GM21717 (cell line): ENCODE measurements around the gene PRSS2.

Experiments used
- ATAC-seq: cut with Tn5 transposase; IDR thresholded peaks from one replicate; pipeline ENCODE4 v1.9.1; 2021; ENCODE audit warnings: mild to moderate bottlenecking, moderate library complexity; ENCODE audit not compliant: unreplicated experiment

Gene PRSS2

GRCh38 chr7:142784716-142785115 lies 13.9 kb downstream of the PRSS2 start:
- no peak for ATAC-seq

DNA sequence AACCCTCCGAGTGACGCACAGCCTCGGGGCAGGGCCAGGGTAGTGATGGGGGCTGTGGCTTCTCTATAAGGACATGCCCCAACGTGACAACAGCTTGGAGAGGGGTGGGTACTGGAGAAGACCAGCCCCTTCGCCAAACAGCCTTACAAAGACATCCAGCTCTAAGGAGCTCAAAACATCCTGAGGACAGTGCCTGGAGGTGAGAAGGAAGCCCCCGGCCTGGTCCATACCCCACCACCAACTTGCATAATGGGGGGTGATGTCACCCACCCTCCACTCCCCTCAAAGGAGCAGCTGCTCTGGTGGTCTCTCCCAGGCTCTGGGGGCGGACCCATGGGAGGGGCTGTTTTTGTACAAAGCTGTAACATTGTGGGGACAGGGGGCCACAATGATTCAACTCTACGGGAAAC lies 15.1 kb downstream of the PRSS2 start:
- no peak for ATAC-seq

DNA sequence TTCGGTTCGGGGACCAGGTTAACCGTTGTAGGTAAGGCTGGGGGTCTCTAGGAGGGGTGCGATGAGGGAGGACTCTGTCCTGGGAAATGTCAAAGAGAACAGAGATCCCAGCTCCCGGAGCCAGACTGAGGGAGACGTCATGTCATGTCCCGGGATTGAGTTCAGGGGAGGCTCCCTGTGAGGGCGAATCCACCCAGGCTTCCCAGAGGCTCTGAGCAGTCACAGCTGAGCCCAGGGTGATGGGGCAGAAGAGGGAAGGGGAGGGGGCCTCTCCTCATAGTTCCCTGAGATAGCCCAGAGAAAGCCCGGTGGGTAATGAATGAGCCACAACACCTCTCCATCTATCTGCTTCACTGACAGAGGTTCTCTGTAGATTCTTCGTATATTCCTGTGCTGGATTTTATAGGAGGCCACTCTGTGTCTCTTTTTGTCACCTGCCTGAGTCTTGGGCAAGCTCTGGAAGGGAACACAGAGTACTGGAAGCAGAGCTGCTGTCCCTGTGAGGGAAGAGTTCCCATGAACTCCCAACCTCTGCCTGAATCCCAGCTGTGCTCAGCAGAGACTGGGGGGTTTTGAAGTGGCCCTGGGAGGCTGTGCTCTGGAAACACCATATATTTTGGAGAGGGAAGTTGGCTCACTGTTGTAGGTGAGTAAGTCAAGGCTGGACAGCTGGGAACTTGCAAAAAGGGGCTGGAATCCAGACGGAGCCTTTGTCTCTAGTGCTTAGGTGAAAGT lies 16.4 kb downstream of the PRSS2 start:
- no peak for ATAC-seq

GRCh38 chr7:142787783-142788182 lies 17.0 kb downstream of the PRSS2 start:
- ATAC-seq = no peak

DNA sequence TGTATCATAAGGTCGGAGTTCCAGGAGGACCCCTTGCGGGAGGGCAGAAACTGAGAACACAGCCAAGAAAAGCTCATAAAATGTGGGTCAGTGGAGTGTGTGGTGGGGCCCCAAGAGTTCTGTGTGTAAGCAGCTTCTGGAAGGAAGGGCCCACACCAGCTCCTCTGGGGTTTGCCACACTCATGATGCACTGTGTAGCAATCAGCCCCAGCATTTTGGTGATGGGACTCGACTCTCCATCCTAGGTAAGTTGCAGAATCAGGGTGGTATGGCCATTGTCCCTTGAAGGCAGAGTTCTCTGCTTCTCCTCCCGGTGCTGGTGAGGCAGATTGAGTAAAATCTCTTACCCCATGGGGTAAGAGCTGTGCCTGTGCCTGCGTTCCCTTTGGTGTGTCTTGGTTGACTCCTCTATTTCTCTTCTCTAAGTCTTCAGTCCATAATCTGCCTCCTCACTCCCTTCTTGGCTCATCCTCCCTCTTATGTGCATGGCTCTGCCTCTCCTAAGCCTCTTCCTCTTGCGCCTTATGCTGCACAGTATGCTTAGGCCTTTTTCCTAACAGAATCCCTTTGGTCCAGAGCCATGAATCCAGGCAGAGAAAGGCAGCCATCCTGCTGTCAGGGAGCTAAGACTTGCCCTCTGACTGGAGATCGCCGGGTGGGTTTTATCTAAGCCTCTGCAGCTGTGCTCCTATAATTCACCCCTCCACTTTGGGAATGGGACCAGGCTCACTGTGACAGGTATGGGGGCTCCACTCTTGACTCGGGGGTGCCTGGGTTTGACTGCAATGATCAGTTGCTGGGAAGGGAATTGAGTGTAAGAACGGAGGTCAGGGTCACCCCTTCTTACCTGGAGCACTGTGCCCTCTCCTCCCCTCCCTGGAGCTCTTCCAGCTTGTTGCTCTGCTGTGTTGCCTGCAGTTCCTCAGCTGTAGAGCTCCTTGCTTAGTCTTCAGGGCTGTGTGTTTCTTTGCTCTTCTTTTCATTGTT lies 17.8 kb downstream of the PRSS2 start:
- no peak for ATAC-seq

DNA sequence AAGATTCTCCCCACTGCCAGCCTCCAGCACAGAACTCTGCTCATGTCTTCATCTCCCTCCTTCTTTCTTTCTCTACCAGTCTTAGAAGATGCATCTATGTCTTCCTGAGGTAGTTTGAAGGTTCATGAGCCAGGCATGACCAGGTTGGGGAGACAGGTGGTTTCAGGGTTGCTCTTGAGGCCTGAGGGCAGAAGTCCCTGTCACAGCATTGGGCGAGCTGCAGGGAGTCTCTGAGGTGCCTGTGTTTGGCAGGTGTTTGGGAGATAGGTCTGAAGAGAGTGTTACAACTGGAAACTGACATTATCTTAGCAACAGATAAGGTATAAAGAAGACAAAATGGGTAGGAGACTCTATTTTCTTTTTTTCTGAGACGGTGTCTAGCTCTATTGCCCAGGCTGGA lies 18.7 kb downstream of the PRSS2 start:
- ATAC-seq = no peak

- no peak for ATAC-seq
Measured at GRCh38 chr7:142790056-142790455, 19.3 kb downstream of the PRSS2 start.

GRCh38 chr7:142790555-142790954 lies 19.8 kb downstream of the PRSS2 start:
- ATAC-seq = no peak

DNA sequence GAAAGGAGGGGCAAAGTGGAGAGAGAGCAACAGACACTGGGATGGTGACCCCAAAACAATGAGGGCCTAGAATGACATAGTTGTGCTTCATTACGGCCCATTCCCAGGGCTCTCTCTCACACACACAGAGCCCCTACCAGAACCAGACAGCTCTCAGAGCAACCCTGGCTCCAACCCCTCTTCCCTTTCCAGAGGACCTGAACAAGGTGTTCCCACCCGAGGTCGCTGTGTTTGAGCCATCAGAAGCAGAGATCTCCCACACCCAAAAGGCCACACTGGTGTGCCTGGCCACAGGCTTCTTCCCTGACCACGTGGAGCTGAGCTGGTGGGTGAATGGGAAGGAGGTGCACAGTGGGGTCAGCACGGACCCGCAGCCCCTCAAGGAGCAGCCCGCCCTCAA lies 20.7 kb downstream of the PRSS2 start:
- no peak for ATAC-seq

DNA sequence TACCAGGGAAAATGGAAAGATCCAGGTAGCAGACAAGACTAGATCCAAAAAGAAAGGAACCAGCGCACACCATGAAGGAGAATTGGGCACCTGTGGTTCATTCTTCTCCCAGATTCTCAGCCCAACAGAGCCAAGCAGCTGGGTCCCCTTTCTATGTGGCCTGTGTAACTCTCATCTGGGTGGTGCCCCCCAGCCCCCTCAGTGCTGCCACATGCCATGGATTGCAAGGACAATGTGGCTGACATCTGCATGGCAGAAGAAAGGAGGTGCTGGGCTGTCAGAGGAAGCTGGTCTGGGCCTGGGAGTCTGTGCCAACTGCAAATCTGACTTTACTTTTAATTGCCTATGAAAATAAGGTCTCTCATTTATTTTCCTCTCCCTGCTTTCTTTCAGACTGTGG lies 21.4 kb downstream of the PRSS2 start:
- ATAC-seq = no peak

- no peak for ATAC-seq
Measured at GRCh38 chr7:142792593-142792992, 21.8 kb downstream of the PRSS2 start.

DNA sequence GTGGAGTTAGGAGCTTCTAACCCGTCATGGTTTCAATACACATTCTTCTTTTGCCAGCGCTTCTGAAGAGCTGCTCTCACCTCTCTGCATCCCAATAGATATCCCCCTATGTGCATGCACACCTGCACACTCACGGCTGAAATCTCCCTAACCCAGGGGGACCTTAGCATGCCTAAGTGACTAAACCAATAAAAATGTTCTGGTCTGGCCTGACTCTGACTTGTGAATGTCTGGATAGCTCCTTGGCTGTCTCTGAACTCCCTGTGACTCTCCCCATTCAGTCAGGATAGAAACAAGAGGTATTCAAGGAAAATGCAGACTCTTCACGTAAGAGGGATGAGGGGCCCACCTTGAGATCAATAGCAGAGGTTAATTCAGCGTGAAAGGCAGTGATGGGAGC lies 22.4 kb downstream of the PRSS2 start:
- no peak for ATAC-seq

DNA sequence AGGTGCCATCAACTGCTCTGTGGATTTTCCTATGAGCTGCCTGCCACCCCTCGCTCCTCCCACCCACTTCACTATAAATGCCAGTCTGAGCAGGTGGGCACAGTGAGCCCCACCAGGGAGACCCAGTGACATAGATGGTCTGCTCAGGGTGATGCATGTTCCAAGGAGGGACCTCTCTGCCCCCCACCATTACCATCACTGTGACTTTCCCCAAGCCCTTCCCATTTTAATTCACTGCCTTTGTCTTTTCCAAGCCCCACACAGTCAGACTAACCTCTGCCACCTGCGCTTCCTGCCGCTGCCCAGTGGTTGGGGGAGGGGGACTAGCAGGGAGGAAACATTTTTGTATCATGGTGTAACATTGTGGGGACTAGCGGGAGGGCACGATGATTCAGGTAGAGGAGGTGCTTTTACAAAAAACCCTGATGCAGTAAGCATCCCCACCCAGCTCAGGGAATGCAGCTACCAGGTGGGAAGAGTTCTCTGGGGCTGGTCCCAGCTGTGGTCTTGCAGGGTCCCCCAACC lies 24.6 kb downstream of the PRSS2 start:
- no peak for ATAC-seq

DNA sequence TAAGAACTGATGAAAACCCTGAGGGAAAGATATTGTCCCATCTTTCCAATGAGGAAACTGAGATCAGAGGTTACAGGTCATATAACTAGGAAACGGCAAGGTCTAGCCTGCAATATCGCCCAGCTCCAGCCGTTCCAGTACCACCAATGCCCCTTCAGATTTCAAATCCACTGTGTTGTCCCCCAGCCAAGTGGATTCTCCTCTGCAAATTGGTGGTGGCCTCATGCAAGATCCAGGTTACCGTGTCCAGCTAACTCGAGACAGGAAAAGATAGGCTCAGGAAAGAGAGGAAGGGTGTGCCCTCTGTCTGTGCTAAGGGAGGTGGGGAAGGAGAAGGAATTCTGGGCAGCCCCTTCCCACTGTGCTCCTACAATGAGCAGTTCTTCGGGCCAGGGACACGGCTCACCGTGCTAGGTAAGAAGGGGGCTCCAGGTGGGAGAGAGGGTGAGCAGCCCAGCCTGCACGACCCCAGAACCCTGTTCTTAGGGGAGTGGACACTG lies 25.3 kb downstream of the PRSS2 start:
- ATAC-seq = no peak

DNA sequence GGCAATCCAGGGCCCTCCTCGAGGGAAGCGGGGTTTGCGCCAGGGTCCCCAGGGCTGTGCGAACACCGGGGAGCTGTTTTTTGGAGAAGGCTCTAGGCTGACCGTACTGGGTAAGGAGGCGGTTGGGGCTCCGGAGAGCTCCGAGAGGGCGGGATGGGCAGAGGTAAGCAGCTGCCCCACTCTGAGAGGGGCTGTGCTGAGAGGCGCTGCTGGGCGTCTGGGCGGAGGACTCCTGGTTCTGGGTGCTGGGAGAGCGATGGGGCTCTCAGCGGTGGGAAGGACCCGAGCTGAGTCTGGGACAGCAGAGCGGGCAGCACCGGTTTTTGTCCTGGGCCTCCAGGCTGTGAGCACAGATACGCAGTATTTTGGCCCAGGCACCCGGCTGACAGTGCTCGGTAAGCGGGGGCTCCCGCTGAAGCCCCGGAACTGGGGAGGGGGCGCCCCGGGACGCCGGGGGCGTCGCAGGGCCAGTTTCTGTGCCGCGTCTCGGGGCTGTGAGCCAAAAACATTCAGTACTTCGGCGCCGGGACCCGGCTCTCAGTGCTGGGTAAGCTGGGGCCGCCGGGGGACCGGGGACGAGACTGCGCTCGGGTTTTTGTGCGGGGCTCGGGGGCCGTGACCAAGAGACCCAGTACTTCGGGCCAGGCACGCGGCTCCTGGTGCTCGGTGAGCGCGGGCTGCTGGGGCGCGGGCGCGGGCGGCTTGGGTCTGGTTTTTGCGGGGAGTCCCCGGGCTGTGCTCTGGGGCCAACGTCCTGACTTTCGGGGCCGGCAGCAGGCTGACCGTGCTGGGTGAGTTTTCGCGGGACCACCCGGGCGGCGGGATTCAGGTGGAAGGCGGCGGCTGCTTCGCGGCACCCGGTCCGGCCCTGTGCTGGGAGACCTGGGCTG lies 26.0 kb downstream of the PRSS2 start:
- ATAC-seq = peak; percentile 44

DNA sequence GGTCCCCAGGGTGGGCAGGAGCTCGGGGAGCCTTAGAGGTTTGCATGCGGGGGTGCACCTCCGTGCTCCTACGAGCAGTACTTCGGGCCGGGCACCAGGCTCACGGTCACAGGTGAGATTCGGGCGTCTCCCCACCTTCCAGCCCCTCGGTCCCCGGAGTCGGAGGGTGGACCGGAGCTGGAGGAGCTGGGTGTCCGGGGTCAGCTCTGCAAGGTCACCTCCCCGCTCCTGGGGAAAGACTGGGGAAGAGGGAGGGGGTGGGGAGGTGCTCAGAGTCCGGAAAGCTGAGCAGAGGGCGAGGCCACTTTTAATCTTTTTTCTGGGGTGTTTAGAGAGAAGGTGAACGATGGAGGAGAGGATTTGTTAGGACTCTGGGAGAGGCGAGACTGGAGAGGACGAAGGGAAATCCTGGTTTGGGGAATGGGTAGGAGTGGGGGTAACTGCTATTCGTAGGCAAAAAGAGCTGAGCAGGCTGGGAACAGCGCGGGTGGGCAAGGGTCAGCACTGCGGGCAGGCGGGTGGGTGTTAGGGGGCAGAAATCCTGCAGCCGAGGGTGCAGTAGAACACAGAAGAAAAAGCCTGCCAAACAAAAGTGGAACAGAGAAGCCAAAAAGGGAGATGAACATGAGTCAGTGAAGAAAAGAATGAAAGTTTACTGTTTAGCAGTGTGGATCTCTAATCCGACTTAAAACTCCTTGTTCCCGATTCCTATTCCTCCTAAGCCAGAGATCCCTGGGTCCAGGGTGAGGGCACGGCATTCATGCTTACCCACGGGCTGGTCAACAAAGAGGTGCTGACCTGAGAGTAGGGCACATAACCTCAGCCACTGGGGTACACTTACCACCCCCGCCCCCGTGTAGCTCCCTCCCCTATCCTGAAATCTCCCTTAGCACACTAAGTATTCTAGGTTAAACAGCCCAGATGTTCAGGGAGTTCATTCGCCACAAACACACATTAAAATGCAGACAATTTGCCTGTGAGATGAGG lies 26.9 kb downstream of the PRSS2 start:
- ATAC-seq = peak; percentile 42

DNA sequence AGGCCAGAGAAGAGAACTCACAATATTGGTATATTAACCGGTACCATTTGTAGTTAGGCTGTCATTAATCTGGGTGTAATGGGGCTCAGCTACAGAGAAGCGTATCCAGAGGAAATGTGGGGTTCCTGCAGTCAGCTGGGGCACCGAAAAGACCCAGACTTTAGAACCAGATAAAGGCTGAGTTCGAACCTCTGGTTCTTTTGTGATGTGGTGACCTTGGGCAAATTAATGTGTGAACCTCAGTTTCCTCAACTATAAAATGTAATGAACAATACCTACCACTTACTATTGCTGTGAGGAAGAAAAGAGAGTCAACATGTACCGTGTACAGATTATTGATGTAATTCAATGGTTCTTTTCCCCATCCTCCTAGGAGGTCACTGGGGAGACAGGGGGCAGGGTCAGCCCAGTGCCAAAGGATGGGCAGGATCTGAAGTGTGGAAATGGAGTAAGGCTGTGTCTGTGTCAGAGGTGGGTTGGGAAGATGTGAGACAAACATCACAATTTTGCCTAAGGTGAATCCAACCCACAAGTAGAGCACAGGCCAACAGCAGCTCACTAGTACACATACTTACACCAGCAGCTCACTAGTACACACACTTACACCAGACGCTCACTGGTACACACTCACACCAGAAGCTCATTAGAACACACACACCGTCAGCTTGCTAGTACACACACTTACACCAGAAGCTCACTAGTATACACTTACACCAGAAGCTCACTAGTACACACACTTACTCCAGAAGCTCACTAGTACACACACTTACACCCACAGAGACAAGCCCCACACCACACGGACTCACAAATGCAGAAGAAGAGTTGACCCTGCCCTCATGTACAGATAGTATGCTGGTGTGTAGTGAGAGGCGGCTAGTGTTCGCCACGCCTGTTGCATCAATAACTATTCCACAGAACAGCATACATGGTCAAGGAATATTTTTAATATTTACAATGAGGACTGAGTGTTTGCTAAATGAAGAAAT lies 28.0 kb downstream of the PRSS2 start:
- no peak for ATAC-seq

DNA sequence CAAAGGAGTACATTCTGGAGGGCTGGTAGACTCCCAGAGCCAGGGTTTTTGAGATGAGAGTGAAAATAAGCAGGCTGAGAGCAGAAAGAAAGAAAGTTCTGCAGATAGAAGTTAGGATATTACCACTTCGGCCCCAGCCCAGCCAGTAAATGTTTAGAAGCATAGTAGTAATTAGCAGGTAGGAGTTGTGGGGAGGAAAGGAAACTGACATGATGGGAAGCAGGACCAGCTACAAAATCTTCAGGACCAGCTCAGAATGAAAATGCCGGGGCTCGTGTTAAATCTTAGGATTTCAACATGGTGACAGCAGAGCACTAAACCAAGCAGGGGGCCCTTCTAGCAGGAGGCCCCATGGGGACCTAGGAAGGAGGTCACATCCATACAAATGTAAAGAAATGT lies 28.7 kb downstream of the PRSS2 start:
- ATAC-seq = no peak
